Measurements from ENCODE around the gene FAM20B. TPM values are rescaled to one million over a fixed set of nuclear protein-coding genes. Genes with fewer than 3 reads are reported as not detected.
A peak's percentile ranks its signal among the peaks of the same experiment; 100 is the strongest.

The FAM20B gene
- total RNA-seq, 4 donors from 2014 or later: 39.6 to 60.3 (median 51.6) TPM

GRCh38 chr1:179014123-179014522, 11.6 kb upstream of the FAM20B start:
- Histone ChIP-seq H3K4me3 (no peak overlapping the region), H3K27ac (no peak overlapping the region), H3K27me3 (no peaks in the 10 kb centered on the region), H3K9me3 (no peaks in the 10 kb centered on the region), H3K36me3 (no peaks in the 10 kb centered on the region), H3K4me1 (peaks cover 0 to 33% (median 11%) of the 10 kb centered on the region in 4 donors)
- no peak for DNase-seq (ENCODE audit: low spot score in 2 of 2)
- WGBS, 2 donors: 96 to 100% methylated on average over 1 of the region's 1 CpG
- TF ChIP-seq EP300 (IDR thresholded peaks at IDR 0.05) (no peak), CTCF (IDR thresholded peaks at IDR 0.05) (no peak), POLR2A (IDR thresholded peaks at IDR 0.05) (no peak)

- Histone ChIP-seq H3K4me1 (peaks cover 0 to 36% (median 11%) of the 10 kb centered on the region in 4 donors), H3K36me3 (no peaks in the 10 kb centered on the region), H3K27ac (no peak overlapping the region), H3K4me3 (no peak overlapping the region), H3K27me3 (no peaks in the 10 kb centered on the region), H3K9me3 (no peaks in the 10 kb centered on the region)
- DNase-seq (ENCODE audit: low spot score in 2 of 2): no peak
- WGBS, 2 donors: 89 to 93% methylated on average over 2 of the region's 2 CpGs
- no peak for TF ChIP-seq POLR2A (IDR thresholded peaks at IDR 0.05)
- TF ChIP-seq EP300 (IDR thresholded peaks at IDR 0.05): no peak
- TF ChIP-seq CTCF (IDR thresholded peaks at IDR 0.05): no peak
Measured at GRCh38 chr1:179015396-179015795, 10.3 kb upstream of the FAM20B start.

- DNase-seq (ENCODE audit: low spot score in 2 of 2): peak; percentile 88
- Histone ChIP-seq H3K4me3 (peak overlapping the region in 1 of 4 donors; percentile 24), H3K9me3 (no peaks in the 10 kb centered on the region), H3K4me1 (peaks cover 0 to 37% (median 11%) of the 10 kb centered on the region in 4 donors), H3K27me3 (no peaks in the 10 kb centered on the region), H3K27ac (peak overlapping the region; percentile 55 to 90 (median 76)), H3K36me3 (no peaks in the 10 kb centered on the region)
- WGBS, 2 donors: 9 to 18% methylated on average over 5 of the region's 5 CpGs
- peak; percentile 29 to 90 for TF ChIP-seq EP300 (IDR thresholded peaks at IDR 0.05)
- peak in 1 of 2 donors; percentile 43 for TF ChIP-seq POLR2A (IDR thresholded peaks at IDR 0.05)
- TF ChIP-seq CTCF (IDR thresholded peaks at IDR 0.05): no peak
Measured at GRCh38 chr1:179016706-179017382, 8.8 kb upstream of the FAM20B start.

GRCh38 chr1:179017383-179018326, 8.0 kb upstream of the FAM20B start:
- H3K4me1 ChIP-seq: peaks cover 0 to 45% (median 11%) of the 10 kb centered on the region in 4 donors
- DNase-seq (ENCODE audit: low spot score in 2 of 2): no peak
- WGBS, 2 donors: 21% methylated on average over 3 of the region's 3 CpGs
- H3K27ac ChIP-seq: peak overlapping the region; percentile 55 to 90 (median 76)
- H3K4me3 ChIP-seq: peak overlapping the region in 1 of 4 donors; percentile 24
- no peaks in the 10 kb centered on the region for H3K27me3 ChIP-seq
- TF ChIP-seq EP300 (IDR thresholded peaks at IDR 0.05): no peak
- no peak for TF ChIP-seq CTCF (IDR thresholded peaks at IDR 0.05)
- TF ChIP-seq POLR2A (IDR thresholded peaks at IDR 0.05): no peak
- no peaks in the 10 kb centered on the region for H3K9me3 ChIP-seq
- H3K36me3 ChIP-seq: no peaks in the 10 kb centered on the region
